MM.1S (cell line): ENCODE measurements around the gene CPB2.

Experiments used
- CTCF ChIP-seq: fragments of 300-600 bp; sonication (generic); IDR thresholded peaks from 2 replicates; pipeline ENCODE4 v1.5.1; 2016; ENCODE audit warnings: antibody characterized with exemption, low read length, mixed read lengths
- EZH2 ChIP-seq: fragments of 300-600 bp; sonication (generic); optimal IDR thresholded peaks from 2 replicates; pipeline ENCODE3; 2017; ENCODE audit warnings: low read depth, mild to moderate bottlenecking, antibody characterized with exemption, low read length, mixed read lengths

- TF ChIP-seq CTCF (no peak), EZH2 (no peak)
Measured at GRCh38 chr13:46059405-46059804, 45.4 kb downstream of the CPB2 start.
